HL-60 (cell line): ENCODE results near the gene PAQR4.
A peak's percentile ranks its signal among the peaks of the same experiment; 100 is the strongest.

ENCODE experiments used
- DNase-seq, 2 experiments: peaks; one replicate each; pipeline ENCODE4 v3.0.0-alpha.2; 2010 to 2020; ENCODE audit warnings: low read depth in 1 of 2, low spot score in 1 of 2
- H3K27ac ChIP-seq: fragments of 250-450 bp; sonication (Bioruptor Pico); replicated peaks from 2 replicates; pipeline ENCODE4 v1.5.1; 2020; ENCODE audit warnings: mild to moderate bottlenecking, moderate library complexity
- H3K27me3 ChIP-seq: fragments of 250-450 bp; sonication (Bioruptor Pico); 2 replicates; pipeline ENCODE4 v1.5.1; 2021; ENCODE audit warnings: mild to moderate bottlenecking, moderate library complexity; ENCODE audit not compliant: insufficient read depth, poor library complexity, severe bottlenecking
- H3K4me3 ChIP-seq: replicated peaks from 2 replicates; pipeline ENCODE4 v1.5.1; 2011; ENCODE audit warnings: mild to moderate bottlenecking, control low read depth, low read length; ENCODE audit not compliant: insufficient read depth
- GABPA ChIP-seq: IDR thresholded peaks from 2 replicates; pipeline ENCODE4 v1.6.1; 2012; ENCODE audit warnings: low read depth
- POLR2AphosphoS5 ChIP-seq: IDR thresholded peaks from 2 replicates; pipeline ENCODE4 v1.6.1; 2012; ENCODE audit warnings: low read depth
- SPI1 ChIP-seq: IDR thresholded peaks from 2 replicates; pipeline ENCODE4 v1.6.1; 2012; ENCODE audit warnings: low read depth, mild to moderate bottlenecking, borderline replicate concordance
- TF ChIP-seq, protein P1 (sequence below): IDR thresholded peaks from 2 replicates; pipeline ENCODE4 v1.6.1; 2012; ENCODE audit warnings: low read depth; ENCODE audit not compliant: insufficient replicate concordance
- TF ChIP-seq, protein P2 (sequence below): IDR thresholded peaks from one replicate; pipeline ENCODE4 v1.5.1; 2011; ENCODE audit warnings: low read length, control low read depth, inconsistent platforms; ENCODE audit not compliant: insufficient read depth

Gene PAQR4

DNA sequence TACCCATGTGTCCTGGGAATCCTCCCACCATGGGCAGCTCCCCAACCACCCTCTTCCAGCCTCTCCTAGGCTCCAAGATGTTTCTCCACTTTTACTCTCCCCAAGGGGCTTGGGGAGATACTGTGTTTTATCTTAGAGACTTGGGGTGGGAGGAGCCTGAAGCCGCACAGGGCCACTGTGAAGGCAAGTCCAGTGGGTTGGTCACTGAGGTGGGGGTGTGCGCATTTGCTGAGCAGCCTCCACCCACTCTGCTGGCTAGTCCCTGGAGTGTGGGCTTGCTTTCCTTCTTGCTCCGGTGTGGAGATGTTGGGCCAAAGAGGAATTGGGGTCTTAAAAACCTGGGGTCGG lies 39.5 kb downstream of the PAQR4 start:
- DNase-seq: no peak
- TF ChIP-seq, protein P1, sequence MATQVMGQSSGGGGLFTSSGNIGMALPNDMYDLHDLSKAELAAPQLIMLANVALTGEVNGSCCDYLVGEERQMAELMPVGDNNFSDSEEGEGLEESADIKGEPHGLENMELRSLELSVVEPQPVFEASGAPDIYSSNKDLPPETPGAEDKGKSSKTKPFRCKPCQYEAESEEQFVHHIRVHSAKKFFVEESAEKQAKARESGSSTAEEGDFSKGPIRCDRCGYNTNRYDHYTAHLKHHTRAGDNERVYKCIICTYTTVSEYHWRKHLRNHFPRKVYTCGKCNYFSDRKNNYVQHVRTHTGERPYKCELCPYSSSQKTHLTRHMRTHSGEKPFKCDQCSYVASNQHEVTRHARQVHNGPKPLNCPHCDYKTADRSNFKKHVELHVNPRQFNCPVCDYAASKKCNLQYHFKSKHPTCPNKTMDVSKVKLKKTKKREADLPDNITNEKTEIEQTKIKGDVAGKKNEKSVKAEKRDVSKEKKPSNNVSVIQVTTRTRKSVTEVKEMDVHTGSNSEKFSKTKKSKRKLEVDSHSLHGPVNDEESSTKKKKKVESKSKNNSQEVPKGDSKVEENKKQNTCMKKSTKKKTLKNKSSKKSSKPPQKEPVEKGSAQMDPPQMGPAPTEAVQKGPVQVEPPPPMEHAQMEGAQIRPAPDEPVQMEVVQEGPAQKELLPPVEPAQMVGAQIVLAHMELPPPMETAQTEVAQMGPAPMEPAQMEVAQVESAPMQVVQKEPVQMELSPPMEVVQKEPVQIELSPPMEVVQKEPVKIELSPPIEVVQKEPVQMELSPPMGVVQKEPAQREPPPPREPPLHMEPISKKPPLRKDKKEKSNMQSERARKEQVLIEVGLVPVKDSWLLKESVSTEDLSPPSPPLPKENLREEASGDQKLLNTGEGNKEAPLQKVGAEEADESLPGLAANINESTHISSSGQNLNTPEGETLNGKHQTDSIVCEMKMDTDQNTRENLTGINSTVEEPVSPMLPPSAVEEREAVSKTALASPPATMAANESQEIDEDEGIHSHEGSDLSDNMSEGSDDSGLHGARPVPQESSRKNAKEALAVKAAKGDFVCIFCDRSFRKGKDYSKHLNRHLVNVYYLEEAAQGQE: no peak
- TF ChIP-seq POLR2AphosphoS5 (no peak), SPI1 (no peak), GABPA (no peak)
- TF ChIP-seq, protein P2, sequence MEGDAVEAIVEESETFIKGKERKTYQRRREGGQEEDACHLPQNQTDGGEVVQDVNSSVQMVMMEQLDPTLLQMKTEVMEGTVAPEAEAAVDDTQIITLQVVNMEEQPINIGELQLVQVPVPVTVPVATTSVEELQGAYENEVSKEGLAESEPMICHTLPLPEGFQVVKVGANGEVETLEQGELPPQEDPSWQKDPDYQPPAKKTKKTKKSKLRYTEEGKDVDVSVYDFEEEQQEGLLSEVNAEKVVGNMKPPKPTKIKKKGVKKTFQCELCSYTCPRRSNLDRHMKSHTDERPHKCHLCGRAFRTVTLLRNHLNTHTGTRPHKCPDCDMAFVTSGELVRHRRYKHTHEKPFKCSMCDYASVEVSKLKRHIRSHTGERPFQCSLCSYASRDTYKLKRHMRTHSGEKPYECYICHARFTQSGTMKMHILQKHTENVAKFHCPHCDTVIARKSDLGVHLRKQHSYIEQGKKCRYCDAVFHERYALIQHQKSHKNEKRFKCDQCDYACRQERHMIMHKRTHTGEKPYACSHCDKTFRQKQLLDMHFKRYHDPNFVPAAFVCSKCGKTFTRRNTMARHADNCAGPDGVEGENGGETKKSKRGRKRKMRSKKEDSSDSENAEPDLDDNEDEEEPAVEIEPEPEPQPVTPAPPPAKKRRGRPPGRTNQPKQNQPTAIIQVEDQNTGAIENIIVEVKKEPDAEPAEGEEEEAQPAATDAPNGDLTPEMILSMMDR: no peak
- no peaks in the 10 kb centered on the region for H3K27me3 ChIP-seq
- H3K4me3 ChIP-seq: no peak overlapping the region
- H3K27ac ChIP-seq: peak overlapping the region; percentile 90

DNA sequence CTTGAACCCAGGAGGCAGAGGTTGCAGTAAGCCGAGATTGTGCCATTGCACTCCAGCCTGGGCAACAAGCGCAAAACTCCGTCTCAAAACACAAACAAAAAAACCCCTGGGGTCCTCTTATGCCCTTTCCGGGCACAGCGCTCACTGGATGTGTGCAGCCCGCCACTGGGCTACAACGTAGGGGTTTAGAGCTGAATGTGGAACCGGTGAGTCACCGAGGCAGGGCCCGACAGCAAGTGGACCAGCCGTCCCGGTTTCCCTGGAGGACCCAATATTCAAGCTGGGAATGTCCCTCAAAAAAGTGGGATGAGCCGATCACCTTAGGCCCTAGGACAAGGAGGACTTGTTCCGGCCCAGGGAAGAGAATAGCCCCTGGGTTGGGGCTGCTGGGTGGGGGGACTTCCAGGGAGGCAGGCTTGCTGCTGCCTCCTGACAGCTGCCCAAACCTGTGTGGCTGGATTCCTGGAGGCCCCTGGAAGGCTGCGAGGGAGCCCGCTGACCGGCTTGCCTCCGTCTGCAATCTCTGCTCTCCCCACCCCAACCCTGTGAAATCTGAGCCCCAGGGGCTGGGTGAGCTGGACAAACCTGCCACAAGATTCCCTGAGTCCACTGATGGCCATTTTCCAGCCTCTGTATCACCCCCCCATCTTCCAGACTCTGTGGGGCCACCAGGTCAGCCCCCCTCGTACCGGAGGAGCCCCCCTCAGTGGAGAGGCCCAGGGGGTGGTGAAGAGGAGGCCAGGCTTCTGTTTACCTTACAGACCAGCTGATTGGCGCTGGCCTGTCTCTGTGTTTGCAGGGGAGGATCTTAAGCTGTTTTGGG lies 40.6 kb downstream of the PAQR4 start:
- H3K27ac ChIP-seq: no peak overlapping the region; the same call in 1 of the 2 replicates

DNA sequence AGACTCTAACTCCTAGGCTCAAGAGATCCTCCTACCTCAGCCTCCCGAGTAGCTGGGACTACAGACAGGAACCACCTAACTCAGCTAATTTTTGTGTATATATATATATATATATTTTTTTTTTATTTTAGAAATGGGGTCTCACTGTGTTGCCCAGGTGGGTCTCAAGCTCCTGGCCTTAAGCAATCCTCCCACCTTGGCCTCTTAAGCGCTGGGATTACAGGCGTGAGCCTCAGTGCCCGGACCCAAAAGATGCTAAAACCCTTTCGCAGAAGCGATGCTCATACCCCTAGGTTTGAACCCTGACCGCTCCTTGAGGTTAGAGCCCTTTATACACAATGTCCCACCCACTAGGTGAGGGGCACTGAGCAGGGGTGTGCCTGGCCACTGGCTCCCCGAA lies 41.4 kb downstream of the PAQR4 start:
- no peak overlapping the region for H3K4me3 ChIP-seq
- H3K27ac ChIP-seq: no peak overlapping the region
- no peak for DNase-seq
- TF ChIP-seq, protein P2: no peak
- TF ChIP-seq GABPA (no peak), SPI1 (no peak), POLR2AphosphoS5 (no peak)
- TF ChIP-seq, protein P1: no peak
- no peaks in the 10 kb centered on the region for H3K27me3 ChIP-seq

More for the DNA sequence above, 40.6 kb downstream of the PAQR4 start:
- Histone ChIP-seq H3K4me3 (no peak overlapping the region), H3K27me3 (no peaks in the 10 kb centered on the region)
- DNase-seq: no peak
- TF ChIP-seq, protein P1: no peak
- TF ChIP-seq, protein P2: no peak
- TF ChIP-seq SPI1 (no peak), POLR2AphosphoS5 (no peak), GABPA (no peak)
